Breast epithelium (tissue), 4 donors: ENCODE data around the gene PATJ. TPM values are rescaled to one million over a fixed set of nuclear protein-coding genes. Genes with fewer than 3 reads are reported as not detected.

ENCODE experiments used
- DNase-seq, 2 donors: peaks; one replicate each; pipeline ENCODE4 v3.0.0-alpha.2; 2019; ENCODE audit warnings: low spot score in 2 of 2
- H3K27ac ChIP-seq, 2 donors: fragments of 200-600 bp; sonication (generic) in 1 of 2; one replicate each; pipeline ENCODE4 v1.5.1; 2016 to 2019; ENCODE audit warnings: mild to moderate bottlenecking in 1 of 2
- H3K27me3 ChIP-seq, 2 donors: fragments of 200-600 bp; sonication (generic) in 1 of 2; one replicate each; pipeline versions ENCODE4 v1.5.1 to v1.6.0; 2017 to 2019; ENCODE audit warnings: control low read depth in 1 of 2, mild to moderate bottlenecking in 1 of 2
- H3K36me3 ChIP-seq: fragments of 200-600 bp; one replicate; pipeline ENCODE4 v1.5.1; 2019
- H3K4me1 ChIP-seq, 2 donors: fragments of 200-600 bp; sonication (generic); one replicate each; pipeline ENCODE4 v1.5.1; 2016 to 2019; ENCODE audit warnings: control low read depth in 1 of 2
- H3K4me3 ChIP-seq, 3 donors: fragments of 200-600 bp; sonication (generic); 1 replicate in 2 of 3; 2 replicates in 1 of 3; pipeline ENCODE4 v1.5.1; 2016 to 2019; ENCODE audit warnings: mild to moderate bottlenecking in 3 of 3, moderate library complexity in 2 of 3
- H3K9me3 ChIP-seq, 2 donors: fragments of 200-600 bp; sonication (generic) in 1 of 2; one replicate each; pipeline ENCODE4 v1.5.1; 2016 to 2019; ENCODE audit warnings: control low read depth in 1 of 2
- POLR2A ChIP-seq: fragments of 450-650 bp; IDR thresholded peaks from one replicate; pipeline ENCODE4 v1.6.1; 2016; ENCODE audit warnings: antibody characterized with exemption, mild to moderate bottlenecking, moderate library complexity
- POLR2AphosphoS5 ChIP-seq, 3 donors: sonication (generic); formaldehyde crosslinking; IDR thresholded peaks; one replicate each; pipeline ENCODE4 v1.6.1; 2017; ENCODE audit warnings: antibody characterized with exemption in 3 of 3
- intact Hi-C: fragments of 100-400 bp; cut with DNase I; formaldehyde crosslinking; loops from one replicate; pipeline ENCODE4 v1.15.1; 2023; ENCODE audit warnings: low total_unique reads
- total RNA-seq, 3 donors: library from RNA; depleted of rRNA; stranded (reverse); fragments of >200 nt; gene quantifications; one replicate each; pipeline ENCODE4 v1.1.0, GENCODE V29; 2016
- TF ChIP-seq, protein P1 (sequence below), 3 donors: fragments of 450-650 bp; IDR thresholded peaks; one replicate each; pipeline ENCODE4 v1.5.1; 2016 to 2017; ENCODE audit warnings: antibody characterized with exemption in 3 of 3, mild to moderate bottlenecking in 3 of 3, moderate library complexity in 3 of 3

PATJ gene
- total RNA-seq, 3 donors from 2014 or later = 20.8 to 193 (median 129) TPM

DNA sequence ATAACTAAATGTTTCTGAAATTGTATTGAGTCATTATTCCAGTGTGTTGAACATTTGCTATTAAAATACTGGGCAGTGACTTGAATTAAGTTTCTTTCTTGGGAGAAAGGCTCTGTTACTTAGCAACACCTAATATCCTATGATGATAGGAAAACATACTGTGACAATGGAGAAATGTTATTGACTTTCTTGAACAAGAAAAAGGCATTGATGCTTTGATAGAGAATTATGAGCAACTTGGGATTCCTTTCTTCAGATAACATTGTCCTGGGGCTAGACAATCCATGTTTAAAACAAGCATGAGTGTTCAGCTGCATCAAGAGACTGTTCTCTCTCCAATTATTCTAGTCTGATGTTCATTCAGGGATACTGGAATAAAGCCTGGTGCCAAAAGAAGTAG, 236.5 kb downstream of the PATJ start:
- no peaks in the 10 kb centered on the region for H3K9me3 ChIP-seq
- no peak overlapping the region for H3K27ac ChIP-seq
- no peak for TF ChIP-seq POLR2AphosphoS5 (IDR thresholded peaks at IDR 0.05)
- TF ChIP-seq, protein P1, sequence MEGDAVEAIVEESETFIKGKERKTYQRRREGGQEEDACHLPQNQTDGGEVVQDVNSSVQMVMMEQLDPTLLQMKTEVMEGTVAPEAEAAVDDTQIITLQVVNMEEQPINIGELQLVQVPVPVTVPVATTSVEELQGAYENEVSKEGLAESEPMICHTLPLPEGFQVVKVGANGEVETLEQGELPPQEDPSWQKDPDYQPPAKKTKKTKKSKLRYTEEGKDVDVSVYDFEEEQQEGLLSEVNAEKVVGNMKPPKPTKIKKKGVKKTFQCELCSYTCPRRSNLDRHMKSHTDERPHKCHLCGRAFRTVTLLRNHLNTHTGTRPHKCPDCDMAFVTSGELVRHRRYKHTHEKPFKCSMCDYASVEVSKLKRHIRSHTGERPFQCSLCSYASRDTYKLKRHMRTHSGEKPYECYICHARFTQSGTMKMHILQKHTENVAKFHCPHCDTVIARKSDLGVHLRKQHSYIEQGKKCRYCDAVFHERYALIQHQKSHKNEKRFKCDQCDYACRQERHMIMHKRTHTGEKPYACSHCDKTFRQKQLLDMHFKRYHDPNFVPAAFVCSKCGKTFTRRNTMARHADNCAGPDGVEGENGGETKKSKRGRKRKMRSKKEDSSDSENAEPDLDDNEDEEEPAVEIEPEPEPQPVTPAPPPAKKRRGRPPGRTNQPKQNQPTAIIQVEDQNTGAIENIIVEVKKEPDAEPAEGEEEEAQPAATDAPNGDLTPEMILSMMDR (IDR thresholded peaks at IDR 0.05) = no peak
- no peak for TF ChIP-seq POLR2A
- no peaks in the 10 kb centered on the region for H3K4me1 ChIP-seq
- no peaks in the 10 kb centered on the region for H3K36me3 ChIP-seq
- no peak for DNase-seq
- intact Hi-C loops = no loop called here
- H3K27me3 ChIP-seq = no peaks in the 10 kb centered on the region
- H3K4me3 ChIP-seq = no peak overlapping the region

DNA sequence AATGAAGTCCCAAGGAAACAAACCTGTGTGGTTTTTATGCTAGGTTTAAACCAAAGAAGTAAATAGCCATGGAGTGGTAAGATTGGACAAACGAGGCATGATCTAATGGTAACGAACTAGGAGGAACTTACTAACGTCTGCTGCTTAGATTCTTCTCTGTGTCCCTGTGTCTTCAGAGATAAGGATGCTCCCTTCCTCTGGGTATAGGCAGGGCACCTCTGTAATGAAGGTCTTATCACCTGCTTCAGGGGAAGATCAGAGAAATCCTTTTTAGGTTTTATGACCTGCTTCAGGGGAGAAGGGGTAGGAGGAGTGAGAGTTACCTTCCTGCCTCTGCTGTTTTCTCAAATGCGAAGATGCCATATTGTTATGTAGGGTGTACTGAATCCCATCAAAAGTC, 237.4 kb downstream of the PATJ start:
- no peak overlapping the region for H3K27ac ChIP-seq
- intact Hi-C loops = no loop called here
- no peaks in the 10 kb centered on the region for H3K36me3 ChIP-seq
- H3K9me3 ChIP-seq = no peaks in the 10 kb centered on the region
- TF ChIP-seq, protein P1 (IDR thresholded peaks at IDR 0.05) = no peak
- TF ChIP-seq POLR2A (no peak), POLR2AphosphoS5 (IDR thresholded peaks at IDR 0.05) (no peak)
- no peak for DNase-seq
- H3K4me1 ChIP-seq = no peaks in the 10 kb centered on the region
- no peaks in the 10 kb centered on the region for H3K27me3 ChIP-seq
- no peak overlapping the region for H3K4me3 ChIP-seq

DNA sequence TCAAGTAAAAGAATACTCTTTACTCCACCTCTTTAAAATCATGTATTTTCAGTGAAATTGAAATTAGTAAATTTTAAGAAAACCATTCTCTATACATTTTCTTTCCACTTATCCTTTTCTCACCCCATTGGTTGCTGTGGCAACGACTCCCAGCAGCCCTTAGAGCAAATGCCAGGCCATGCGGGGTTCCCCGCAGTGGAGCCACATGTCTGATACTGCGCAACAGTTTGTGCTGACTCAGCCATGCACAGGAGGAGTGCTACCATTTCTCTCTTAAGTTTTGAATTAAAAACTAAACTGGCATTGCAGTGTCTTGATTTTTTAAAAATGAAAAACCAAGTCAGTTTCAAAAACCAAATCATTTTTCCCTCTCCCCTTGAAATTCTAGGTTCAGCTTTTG, 238.3 kb downstream of the PATJ start:
- Histone ChIP-seq H3K27me3 (no peaks in the 10 kb centered on the region), H3K4me3 (no peak overlapping the region), H3K36me3 (no peaks in the 10 kb centered on the region), H3K27ac (no peak overlapping the region), H3K4me1 (no peaks in the 10 kb centered on the region), H3K9me3 (no peaks in the 10 kb centered on the region)
- TF ChIP-seq POLR2AphosphoS5 (IDR thresholded peaks at IDR 0.05) (no peak), POLR2A (no peak)
- TF ChIP-seq, protein P1 (IDR thresholded peaks at IDR 0.05) = no peak
- DNase-seq = no peak
- intact Hi-C loops = no loop called here

DNA sequence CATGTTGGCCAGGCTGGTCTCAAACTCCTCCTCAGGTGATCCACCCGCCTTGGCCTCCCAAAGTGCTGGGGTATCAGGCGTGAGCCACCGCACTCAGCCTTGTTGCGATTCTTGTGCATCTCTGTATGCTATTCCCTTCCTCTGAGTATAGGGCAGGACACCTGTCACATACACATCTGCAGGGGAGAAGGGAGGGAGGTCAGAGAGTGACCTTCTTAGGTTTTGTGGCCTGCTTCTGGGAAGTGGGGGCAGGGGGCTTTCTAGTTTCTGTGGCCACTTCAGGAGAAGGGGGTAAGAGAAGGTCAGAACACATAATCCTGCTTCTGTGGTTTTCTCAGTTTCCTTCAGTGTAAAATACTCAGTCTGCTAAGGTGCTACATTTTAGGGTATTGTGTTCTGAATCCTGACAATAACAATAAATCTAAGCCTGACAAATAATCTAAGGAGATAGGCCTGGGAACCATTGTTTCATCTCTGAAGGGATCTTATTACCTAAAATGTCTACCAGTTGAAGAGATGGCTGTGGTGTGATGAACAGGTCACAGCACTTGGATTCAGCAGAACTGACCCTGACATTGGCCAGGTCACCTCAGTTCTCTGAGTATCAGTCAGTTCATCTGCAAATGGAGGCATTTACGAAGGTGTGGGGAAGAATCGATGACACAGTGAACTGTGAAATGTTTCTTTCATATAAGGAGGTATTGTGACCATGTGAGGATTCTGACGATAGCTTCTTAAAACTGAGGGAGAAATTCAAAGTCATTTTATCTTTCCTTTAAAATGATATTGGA, 239.8 kb downstream of the PATJ start:
- Histone ChIP-seq H3K4me3 (no peak overlapping the region), H3K27me3 (no peaks in the 10 kb centered on the region), H3K27ac (no peak overlapping the region), H3K9me3 (no peaks in the 10 kb centered on the region), H3K4me1 (no peaks in the 10 kb centered on the region), H3K36me3 (no peaks in the 10 kb centered on the region)
- no peak for DNase-seq
- TF ChIP-seq POLR2A (no peak), POLR2AphosphoS5 (IDR thresholded peaks at IDR 0.05) (no peak)
- TF ChIP-seq, protein P1 (IDR thresholded peaks at IDR 0.05) = no peak
- intact Hi-C loops = no loop called here

DNA sequence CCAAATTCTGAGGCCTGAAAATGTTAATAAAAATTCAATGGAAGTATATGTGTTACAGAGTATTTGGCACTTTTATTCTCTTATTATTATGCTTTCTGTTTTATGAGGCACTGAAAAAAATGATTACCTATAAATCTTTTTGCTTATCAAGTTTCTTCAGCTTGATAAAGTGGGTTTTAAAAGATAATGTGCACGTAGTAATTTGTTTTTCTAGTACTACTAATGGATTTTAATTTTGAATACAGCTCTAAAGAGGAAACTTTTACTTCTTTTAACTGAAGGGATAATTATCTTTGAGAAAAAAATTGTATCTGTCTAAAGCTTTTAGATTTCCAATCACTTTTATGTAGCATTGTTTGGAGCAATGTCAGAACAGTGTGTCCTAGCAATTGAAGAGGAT, 241.0 kb downstream of the PATJ start:
- Histone ChIP-seq H3K4me1 (no peaks in the 10 kb centered on the region), H3K27ac (no peak overlapping the region), H3K4me3 (no peak overlapping the region), H3K36me3 (no peaks in the 10 kb centered on the region), H3K27me3 (no peaks in the 10 kb centered on the region), H3K9me3 (no peaks in the 10 kb centered on the region)
- no peak for TF ChIP-seq POLR2A
- no peak for TF ChIP-seq POLR2AphosphoS5 (IDR thresholded peaks at IDR 0.05)
- TF ChIP-seq, protein P1 (IDR thresholded peaks at IDR 0.05) = no peak
- DNase-seq = no peak
- intact Hi-C loops = no loop called here
